Liver (tissue), 3 donors: ENCODE data around the gene EML3.

Source experiments
- SP1 ChIP-seq: IDR thresholded peaks from 2 replicates; pipeline ENCODE4 v1.6.1; 2018; ENCODE audit warnings: antibody characterized with exemption, mild to moderate bottlenecking
- YY1 ChIP-seq: IDR thresholded peaks from 2 replicates; pipeline ENCODE4 v1.6.1; 2016; ENCODE audit warnings: antibody characterized with exemption, mild to moderate bottlenecking
- TF ChIP-seq, protein P1 (sequence below): fragments of 150-350 bp; IDR thresholded peaks from 2 replicates; pipeline ENCODE4 v1.5.1; 2017; ENCODE audit warnings: improper control_type of control experiment, low read depth, low read length; ENCODE audit not compliant: missing input control
- donor health status: healthy.
- donor health status: healthy.

DNA sequence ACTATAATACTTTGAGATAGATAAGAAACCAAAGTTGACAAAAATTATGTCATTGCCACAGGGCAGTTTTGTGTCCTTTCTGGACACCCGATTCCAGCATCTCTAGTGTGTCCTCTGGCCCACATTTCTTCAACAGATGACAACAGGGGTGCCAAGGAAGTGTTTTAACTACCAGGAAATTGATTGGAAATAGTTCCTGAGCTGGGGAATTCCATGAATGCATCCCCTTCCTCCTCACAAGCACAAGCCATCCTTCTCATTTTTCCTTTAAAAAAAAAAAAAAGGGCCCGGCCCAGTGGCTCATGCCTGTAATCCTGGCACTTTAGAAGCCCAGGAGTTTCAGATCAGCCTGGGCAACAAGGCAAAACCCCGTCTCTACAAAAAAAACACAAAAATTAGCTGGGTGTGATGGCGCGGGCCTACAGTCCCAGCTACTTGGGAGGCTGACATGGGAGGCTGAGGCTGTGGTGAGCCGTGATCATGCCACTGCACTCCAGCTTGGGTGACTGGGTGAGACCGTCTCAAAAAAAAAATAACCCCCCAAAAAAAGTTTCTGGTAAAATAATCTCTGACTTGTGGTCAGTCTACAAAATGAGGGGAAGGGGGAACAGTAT, 10.0 kb upstream of the EML3 start:
- TF ChIP-seq YY1 (no peak), SP1 (no peak)
- TF ChIP-seq, protein P1, sequence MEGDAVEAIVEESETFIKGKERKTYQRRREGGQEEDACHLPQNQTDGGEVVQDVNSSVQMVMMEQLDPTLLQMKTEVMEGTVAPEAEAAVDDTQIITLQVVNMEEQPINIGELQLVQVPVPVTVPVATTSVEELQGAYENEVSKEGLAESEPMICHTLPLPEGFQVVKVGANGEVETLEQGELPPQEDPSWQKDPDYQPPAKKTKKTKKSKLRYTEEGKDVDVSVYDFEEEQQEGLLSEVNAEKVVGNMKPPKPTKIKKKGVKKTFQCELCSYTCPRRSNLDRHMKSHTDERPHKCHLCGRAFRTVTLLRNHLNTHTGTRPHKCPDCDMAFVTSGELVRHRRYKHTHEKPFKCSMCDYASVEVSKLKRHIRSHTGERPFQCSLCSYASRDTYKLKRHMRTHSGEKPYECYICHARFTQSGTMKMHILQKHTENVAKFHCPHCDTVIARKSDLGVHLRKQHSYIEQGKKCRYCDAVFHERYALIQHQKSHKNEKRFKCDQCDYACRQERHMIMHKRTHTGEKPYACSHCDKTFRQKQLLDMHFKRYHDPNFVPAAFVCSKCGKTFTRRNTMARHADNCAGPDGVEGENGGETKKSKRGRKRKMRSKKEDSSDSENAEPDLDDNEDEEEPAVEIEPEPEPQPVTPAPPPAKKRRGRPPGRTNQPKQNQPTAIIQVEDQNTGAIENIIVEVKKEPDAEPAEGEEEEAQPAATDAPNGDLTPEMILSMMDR: no peak
